Activated CD8-positive, alpha-beta memory T cell treated with anti-CD3 and anti-CD28 coated beads for 48 hours (primary cell): ENCODE measurements around the gene ALDH5A1.

Experiments
- DNase-seq, 3 experiments: peaks; one replicate each; pipeline ENCODE4 v3.0.0-alpha.2; 2020; ENCODE audit warnings: low read depth in 2 of 3, low spot score in 2 of 3

ALDH5A1 gene

GRCh38 chr6:24494821-24495795 is at the start of gene ALDH5A1:
Gene ALDH5A1 (plus strand): TSS chr6:24494969. CDS start chr6:24494997, 28 bp downstream.
- peak; percentile 51 to 66 (median 64) for DNase-seq

- DNase-seq, result no peak
Observed at GRCh38 chr6:24445704-24446103, 49.1 kb upstream of the ALDH5A1 start.

- no peak for DNase-seq
Observed at GRCh38 chr6:24446670-24447069, 48.1 kb upstream of the ALDH5A1 start.

GRCh38 chr6:24448396-24448795 is 46.4 kb upstream of the ALDH5A1 start:
- DNase-seq, result no peak

GRCh38 chr6:24448828-24449525 is 45.8 kb upstream of the ALDH5A1 start:
- no peak for DNase-seq

GRCh38 chr6:24451581-24452388 is 43.0 kb upstream of the ALDH5A1 start:
- DNase-seq, result no peak

- no peak for DNase-seq
Observed at GRCh38 chr6:24453921-24454320, 40.8 kb upstream of the ALDH5A1 start.

GRCh38 chr6:24454452-24454851 is 40.3 kb upstream of the ALDH5A1 start:
- DNase-seq, result no peak

- DNase-seq, result no peak
Observed at GRCh38 chr6:24455061-24455460, 39.7 kb upstream of the ALDH5A1 start.

GRCh38 chr6:24458134-24458533 is 36.6 kb upstream of the ALDH5A1 start:
- no peak for DNase-seq

- no peak for DNase-seq
Observed at GRCh38 chr6:24458941-24459340, 35.8 kb upstream of the ALDH5A1 start.

GRCh38 chr6:24460966-24461365 is 33.8 kb upstream of the ALDH5A1 start:
- no peak for DNase-seq

GRCh38 chr6:24464253-24465038 is 30.3 kb upstream of the ALDH5A1 start:
- no peak for DNase-seq

- DNase-seq, result no peak
Observed at GRCh38 chr6:24469811-24470210, 25.0 kb upstream of the ALDH5A1 start.

- no peak for DNase-seq
Observed at GRCh38 chr6:24472181-24472580, 22.6 kb upstream of the ALDH5A1 start.

- no peak for DNase-seq
Observed at GRCh38 chr6:24476631-24477030, 18.1 kb upstream of the ALDH5A1 start.

GRCh38 chr6:24477070-24477469 is 17.7 kb upstream of the ALDH5A1 start:
- no peak for DNase-seq

- DNase-seq, result no peak
Observed at GRCh38 chr6:24478903-24479302, 15.9 kb upstream of the ALDH5A1 start.

- DNase-seq, result no peak
Observed at GRCh38 chr6:24480705-24481104, 14.1 kb upstream of the ALDH5A1 start.

GRCh38 chr6:24481449-24481848 is 13.3 kb upstream of the ALDH5A1 start:
- no peak for DNase-seq
